Measurements from ENCODE around the gene MKNK1.
A peak's percentile ranks its signal among the peaks of the same experiment; 100 is the strongest.
"Not testable (repeated sequence)": the region's sequence is repeated elsewhere in the genome, so short reads cannot be mapped to it uniquely, and the experiment has no call there.

Gene MKNK1
- 29.5 to 56.0 reads per million in 2 experiments for total RNA-seq

GRCh38 chr1:46603858-46604549, at the start of gene MKNK1:
Gene MKNK1 (minus strand): TSS chr1:46604268. CDS start chr1:46583327, 20,941 bp downstream.
- peak; percentile 99 for DNase-seq (ENCODE audit: low read depth)

GRCh38 chr1:46653405-46653958, 49.4 kb upstream of the MKNK1 start:
- DNase-seq (ENCODE audit: low read depth), result no peak

- DNase-seq (ENCODE audit: low read depth), result no peak
These were observed 48.4 kb upstream of the MKNK1 start for GRCh38 chr1:46652321-46653100.

GRCh38 chr1:46651152-46651551, 47.1 kb upstream of the MKNK1 start:
- DNase-seq (ENCODE audit: low read depth), result not testable (repeated sequence)

GRCh38 chr1:46650491-46650890, 46.4 kb upstream of the MKNK1 start:
- no peak for DNase-seq (ENCODE audit: low read depth)

GRCh38 chr1:46649764-46650163, 45.7 kb upstream of the MKNK1 start:
- no peak for DNase-seq (ENCODE audit: low read depth)

GRCh38 chr1:46647611-46648010, 43.5 kb upstream of the MKNK1 start:
- DNase-seq (ENCODE audit: low read depth), result no peak

GRCh38 chr1:46646844-46647243, 42.8 kb upstream of the MKNK1 start:
- DNase-seq (ENCODE audit: low read depth), result no peak

- no peak for DNase-seq (ENCODE audit: low read depth)
These were observed 42.3 kb upstream of the MKNK1 start for GRCh38 chr1:46646331-46646730.

GRCh38 chr1:46645815-46646214, 41.7 kb upstream of the MKNK1 start:
- no peak for DNase-seq (ENCODE audit: low read depth)

- DNase-seq (ENCODE audit: low read depth), result no peak
These were observed 39.3 kb upstream of the MKNK1 start for GRCh38 chr1:46643368-46643775.

- DNase-seq (ENCODE audit: low read depth), result no peak
These were observed 38.1 kb upstream of the MKNK1 start for GRCh38 chr1:46642115-46642680.

- DNase-seq (ENCODE audit: low read depth), result no peak
These were observed 35.5 kb upstream of the MKNK1 start for GRCh38 chr1:46639547-46639946.

- DNase-seq (ENCODE audit: low read depth), result no peak
These were observed 34.9 kb upstream of the MKNK1 start for GRCh38 chr1:46638921-46639320.

- no peak for DNase-seq (ENCODE audit: low read depth)
These were observed 33.5 kb upstream of the MKNK1 start for GRCh38 chr1:46637444-46638083.

GRCh38 chr1:46635205-46635604, 31.1 kb upstream of the MKNK1 start:
- DNase-seq (ENCODE audit: low read depth), result no peak

GRCh38 chr1:46630719-46631118, 26.7 kb upstream of the MKNK1 start:
- no peak for DNase-seq (ENCODE audit: low read depth)

GRCh38 chr1:46623743-46624644, 19.9 kb upstream of the MKNK1 start:
- DNase-seq (ENCODE audit: low read depth), result no peak

- DNase-seq (ENCODE audit: low read depth), result no peak
These were observed 18.3 kb upstream of the MKNK1 start for GRCh38 chr1:46622344-46622743.

GRCh38 chr1:46621930-46622329, 17.9 kb upstream of the MKNK1 start:
- DNase-seq (ENCODE audit: low read depth), result no peak

GRCh38 chr1:46619656-46620258, 15.7 kb upstream of the MKNK1 start:
- DNase-seq (ENCODE audit: low read depth), result no peak

All from T follicular helper cell (primary cell).